Inflammatory macrophage (primary cell): ENCODE results near the gene CAMK2G.

ENCODE experiments used
- DNase-seq, 2 donors: peaks; one replicate each; pipeline ENCODE4 v3.0.0-alpha.2; 2020 to 2022

The CAMK2G gene

GRCh38 chr10:73862011-73862410 lies 12.3 kb downstream of the CAMK2G start:
- DNase-seq: peak; percentile 58 to 80

GRCh38 chr10:73859784-73860491 lies 14.4 kb downstream of the CAMK2G start:
- DNase-seq: no peak

- no peak for DNase-seq
Observed at GRCh38 chr10:73859428-73859783, 14.9 kb downstream of the CAMK2G start.

- peak; percentile 16 to 61 for DNase-seq
Observed at GRCh38 chr10:73858750-73859427, 15.5 kb downstream of the CAMK2G start.

GRCh38 chr10:73858013-73858708 lies 16.2 kb downstream of the CAMK2G start:
- no peak for DNase-seq

GRCh38 chr10:73857446-73857845 lies 16.9 kb downstream of the CAMK2G start:
- no peak for DNase-seq

GRCh38 chr10:73856261-73856660 lies 18.1 kb downstream of the CAMK2G start:
- no peak for DNase-seq

GRCh38 chr10:73855413-73855812 lies 18.9 kb downstream of the CAMK2G start:
- no peak for DNase-seq

GRCh38 chr10:73854310-73854709 lies 20.0 kb downstream of the CAMK2G start:
- no peak for DNase-seq

- no peak for DNase-seq
Observed at GRCh38 chr10:73853196-73853595, 21.2 kb downstream of the CAMK2G start.

- DNase-seq: no peak
Observed at GRCh38 chr10:73850863-73851461, 23.4 kb downstream of the CAMK2G start.

GRCh38 chr10:73850211-73850610 lies 24.1 kb downstream of the CAMK2G start:
- DNase-seq: no peak

- DNase-seq: peak; percentile 88 to 94
Observed at GRCh38 chr10:73848821-73849489, 25.4 kb downstream of the CAMK2G start.

GRCh38 chr10:73847031-73847430 lies 27.3 kb downstream of the CAMK2G start:
- no peak for DNase-seq

GRCh38 chr10:73843261-73843660 lies 31.1 kb downstream of the CAMK2G start:
- peak; percentile 72 for DNase-seq

GRCh38 chr10:73842349-73842748 lies 32.0 kb downstream of the CAMK2G start:
- DNase-seq: no peak

GRCh38 chr10:73841526-73842285 lies 32.6 kb downstream of the CAMK2G start:
- no peak for DNase-seq

- no peak for DNase-seq
Observed at GRCh38 chr10:73841061-73841421, 33.3 kb downstream of the CAMK2G start.

GRCh38 chr10:73840403-73841060 lies 33.8 kb downstream of the CAMK2G start:
- DNase-seq: no peak

GRCh38 chr10:73840056-73840402 lies 34.3 kb downstream of the CAMK2G start:
- no peak for DNase-seq

- DNase-seq: no peak
Observed at GRCh38 chr10:73839276-73839966, 34.9 kb downstream of the CAMK2G start.
